ENCODE results near the gene C10orf71. TPM values are rescaled to one million over a fixed set of nuclear protein-coding genes. Genes with fewer than 3 reads are reported as not detected.

The C10orf71 gene
- total RNA-seq, 3 donors from 2014 or later = 0.05 TPM; not detected in 2

DNA sequence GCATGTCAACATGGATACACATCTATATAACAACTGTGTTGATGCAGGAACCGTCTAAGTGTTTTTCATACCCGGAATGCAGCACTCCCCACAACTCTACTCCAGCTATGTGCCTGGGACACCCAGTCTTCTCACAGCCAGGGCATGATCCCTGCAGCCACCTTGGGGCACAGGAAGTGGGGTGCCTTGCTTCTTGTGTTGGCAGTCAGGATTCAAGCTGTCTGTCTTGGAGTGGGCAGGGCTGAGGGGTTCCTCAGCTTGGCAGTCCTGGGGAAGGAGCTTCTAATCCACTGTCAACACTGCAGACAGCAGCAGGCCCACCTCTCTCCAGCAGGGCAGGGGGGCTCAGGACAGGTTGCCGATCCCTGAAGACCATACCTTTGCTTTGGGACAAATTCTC lies 55.6 kb downstream of the C10orf71 start:
- TF ChIP-seq, protein P1, sequence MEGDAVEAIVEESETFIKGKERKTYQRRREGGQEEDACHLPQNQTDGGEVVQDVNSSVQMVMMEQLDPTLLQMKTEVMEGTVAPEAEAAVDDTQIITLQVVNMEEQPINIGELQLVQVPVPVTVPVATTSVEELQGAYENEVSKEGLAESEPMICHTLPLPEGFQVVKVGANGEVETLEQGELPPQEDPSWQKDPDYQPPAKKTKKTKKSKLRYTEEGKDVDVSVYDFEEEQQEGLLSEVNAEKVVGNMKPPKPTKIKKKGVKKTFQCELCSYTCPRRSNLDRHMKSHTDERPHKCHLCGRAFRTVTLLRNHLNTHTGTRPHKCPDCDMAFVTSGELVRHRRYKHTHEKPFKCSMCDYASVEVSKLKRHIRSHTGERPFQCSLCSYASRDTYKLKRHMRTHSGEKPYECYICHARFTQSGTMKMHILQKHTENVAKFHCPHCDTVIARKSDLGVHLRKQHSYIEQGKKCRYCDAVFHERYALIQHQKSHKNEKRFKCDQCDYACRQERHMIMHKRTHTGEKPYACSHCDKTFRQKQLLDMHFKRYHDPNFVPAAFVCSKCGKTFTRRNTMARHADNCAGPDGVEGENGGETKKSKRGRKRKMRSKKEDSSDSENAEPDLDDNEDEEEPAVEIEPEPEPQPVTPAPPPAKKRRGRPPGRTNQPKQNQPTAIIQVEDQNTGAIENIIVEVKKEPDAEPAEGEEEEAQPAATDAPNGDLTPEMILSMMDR (IDR thresholded peaks at IDR 0.05) = no peak
- ATAC-seq (no peak), DNase-seq (no peak)
- Histone ChIP-seq H3K36me3 (ENCODE audit: low read depth) (no peaks in the 10 kb centered on the region), H3K9me3 (peaks cover 7% of the 10 kb centered on the region), H3K4me1 (ENCODE audit: low read depth) (no peaks in the 10 kb centered on the region), H3K4me3 (no peak overlapping the region)
- intact Hi-C loops (cut with DNase I, micrococcal nuclease) = no loop called here

DNA sequence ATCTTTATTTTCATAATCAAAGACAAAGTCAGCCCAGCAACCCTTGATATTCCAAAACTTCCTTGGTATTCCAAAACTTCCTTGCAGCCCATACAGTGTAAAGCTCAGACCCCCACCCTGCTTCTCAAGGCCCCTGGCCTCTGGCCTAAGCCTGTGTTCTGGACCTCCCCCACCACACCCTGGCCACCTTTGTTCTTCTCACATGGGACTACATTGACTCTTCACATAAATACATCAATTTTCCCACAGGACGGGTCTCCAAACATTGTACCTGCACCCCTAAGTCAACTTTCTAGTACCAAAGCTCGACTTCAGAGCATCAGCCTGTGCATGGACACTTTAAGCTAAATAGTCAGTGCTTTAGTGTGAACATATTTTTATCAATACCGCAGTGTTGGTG lies 56.3 kb downstream of the C10orf71 start:
- DNase-seq = no peak
- Histone ChIP-seq H3K9me3 (peaks cover 2% of the 10 kb centered on the region), H3K4me3 (no peak overlapping the region), H3K4me1 (ENCODE audit: low read depth) (no peaks in the 10 kb centered on the region), H3K36me3 (ENCODE audit: low read depth) (no peaks in the 10 kb centered on the region)
- intact Hi-C loops (cut with DNase I, micrococcal nuclease) = no loop called here
- no peak for ATAC-seq
- TF ChIP-seq, protein P1 (IDR thresholded peaks at IDR 0.05) = no peak

DNA sequence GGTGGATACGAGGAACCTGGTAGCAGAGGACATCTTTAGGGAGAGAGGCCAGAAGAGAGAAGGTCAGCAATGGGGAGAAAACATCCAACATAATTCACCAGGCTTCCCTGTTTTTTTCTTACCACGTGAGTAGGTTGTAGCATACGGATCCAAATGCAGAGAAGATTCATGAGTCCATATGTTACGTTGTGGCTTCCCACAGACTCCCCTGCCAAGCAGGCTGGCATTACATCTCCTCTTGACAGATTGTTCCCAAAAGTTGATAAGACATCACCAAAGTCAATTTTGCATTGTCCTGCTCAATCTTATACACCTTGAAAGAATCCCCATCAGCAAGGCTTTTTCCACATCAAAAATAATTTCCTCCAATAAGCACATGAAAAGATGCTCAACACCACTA lies 57.2 kb downstream of the C10orf71 start:
- no peaks in the 10 kb centered on the region for H3K36me3 ChIP-seq (ENCODE audit: low read depth)
- TF ChIP-seq, protein P1 (IDR thresholded peaks at IDR 0.05) = no peak
- H3K4me3 ChIP-seq = no peak overlapping the region
- no peaks in the 10 kb centered on the region for H3K9me3 ChIP-seq
- intact Hi-C loops (cut with DNase I, micrococcal nuclease) = no loop called here
- no peaks in the 10 kb centered on the region for H3K4me1 ChIP-seq (ENCODE audit: low read depth)
- DNase-seq = no peak
- no peak for ATAC-seq

DNA sequence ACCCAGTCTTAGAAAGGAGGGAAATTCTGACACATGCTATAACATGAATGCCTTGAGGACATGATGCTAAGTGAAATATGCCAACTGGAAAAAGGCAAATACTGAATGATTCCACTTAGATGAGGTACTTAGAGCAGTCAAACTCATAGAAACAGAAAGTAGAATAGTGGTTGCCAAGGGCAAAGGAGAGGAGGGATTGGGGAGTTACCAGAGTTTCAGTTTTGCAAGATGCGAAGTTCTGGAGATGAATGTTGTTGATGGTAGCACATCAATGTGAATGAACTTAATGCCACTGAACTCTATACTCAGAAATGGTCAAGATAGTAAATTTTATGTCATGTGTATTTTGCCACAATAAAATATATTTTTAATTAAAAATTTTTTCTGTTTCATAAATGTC lies 58.0 kb downstream of the C10orf71 start:
- TF ChIP-seq, protein P1 (IDR thresholded peaks at IDR 0.05) = no peak
- DNase-seq (no peak), ATAC-seq (no peak)
- Histone ChIP-seq H3K4me1 (ENCODE audit: low read depth) (no peaks in the 10 kb centered on the region), H3K4me3 (no peak overlapping the region), H3K36me3 (ENCODE audit: low read depth) (no peaks in the 10 kb centered on the region), H3K9me3 (no peaks in the 10 kb centered on the region)
- intact Hi-C loops (cut with DNase I, micrococcal nuclease) = no loop called here

DNA sequence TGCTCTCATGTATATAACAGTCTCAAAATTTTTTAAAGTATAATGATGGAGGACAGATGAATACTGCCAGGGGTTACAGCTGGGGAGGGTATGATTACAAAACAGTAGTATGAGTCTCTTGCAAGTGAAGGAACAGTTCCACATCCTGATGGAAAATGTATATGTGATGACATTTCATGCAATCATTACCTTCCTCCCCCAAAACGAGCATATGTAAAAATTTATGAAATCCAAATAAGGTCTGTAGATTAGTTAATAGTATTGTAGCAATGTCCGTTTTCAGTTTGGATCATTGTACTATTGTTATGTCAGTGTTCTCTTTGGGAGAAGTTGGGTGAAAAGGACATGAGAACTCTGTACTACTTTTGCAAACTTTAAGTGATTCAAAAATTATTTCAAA lies 58.9 kb downstream of the C10orf71 start:
- intact Hi-C loops (cut with DNase I, micrococcal nuclease) = no loop called here
- TF ChIP-seq, protein P1 (IDR thresholded peaks at IDR 0.05) = no peak
- no peak for ATAC-seq

More for the DNA sequence above, 58.9 kb downstream of the C10orf71 start:
- DNase-seq = no peak
- no peak overlapping the region for H3K4me3 ChIP-seq
- H3K4me1 ChIP-seq (ENCODE audit: low read depth) = no peaks in the 10 kb centered on the region
- H3K9me3 ChIP-seq = no peaks in the 10 kb centered on the region
- no peaks in the 10 kb centered on the region for H3K36me3 ChIP-seq (ENCODE audit: low read depth)
